ENCODE results near the gene CLCN5.

CLCN5 gene

DNA sequence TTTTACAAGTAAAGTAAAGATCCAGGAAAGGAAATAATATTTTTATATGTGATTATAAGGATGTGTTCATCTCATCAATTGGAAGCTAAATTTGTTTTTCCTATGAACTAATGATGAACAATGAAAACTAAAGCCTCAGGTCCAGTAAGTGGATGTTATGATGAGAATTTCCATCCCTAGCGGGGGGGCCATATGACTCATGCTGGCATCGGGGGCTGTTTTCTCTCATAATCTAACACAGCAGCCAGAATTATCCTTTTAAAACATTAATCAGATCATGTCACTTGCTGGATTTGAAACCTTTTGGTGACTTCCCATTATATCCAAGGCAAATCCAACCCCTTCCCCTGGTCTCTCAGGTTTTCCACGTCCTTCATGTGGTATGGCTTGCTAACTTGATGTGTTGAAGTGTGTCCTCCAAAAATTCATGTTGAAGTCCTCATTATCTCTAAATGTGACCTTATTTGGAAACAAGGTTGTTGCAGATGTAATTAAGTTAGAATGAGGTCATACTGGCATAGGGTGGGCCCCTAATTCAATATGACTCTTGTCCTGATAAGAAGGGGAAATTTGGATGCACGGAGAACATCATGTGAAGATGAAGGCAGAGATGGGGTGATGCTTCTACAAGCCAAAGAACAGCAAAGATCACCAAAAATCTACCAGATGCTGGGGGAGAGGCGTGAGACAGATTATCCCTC lies 181.6 kb downstream of the CLCN5 start:
- TF ChIP-seq, protein P1, sequence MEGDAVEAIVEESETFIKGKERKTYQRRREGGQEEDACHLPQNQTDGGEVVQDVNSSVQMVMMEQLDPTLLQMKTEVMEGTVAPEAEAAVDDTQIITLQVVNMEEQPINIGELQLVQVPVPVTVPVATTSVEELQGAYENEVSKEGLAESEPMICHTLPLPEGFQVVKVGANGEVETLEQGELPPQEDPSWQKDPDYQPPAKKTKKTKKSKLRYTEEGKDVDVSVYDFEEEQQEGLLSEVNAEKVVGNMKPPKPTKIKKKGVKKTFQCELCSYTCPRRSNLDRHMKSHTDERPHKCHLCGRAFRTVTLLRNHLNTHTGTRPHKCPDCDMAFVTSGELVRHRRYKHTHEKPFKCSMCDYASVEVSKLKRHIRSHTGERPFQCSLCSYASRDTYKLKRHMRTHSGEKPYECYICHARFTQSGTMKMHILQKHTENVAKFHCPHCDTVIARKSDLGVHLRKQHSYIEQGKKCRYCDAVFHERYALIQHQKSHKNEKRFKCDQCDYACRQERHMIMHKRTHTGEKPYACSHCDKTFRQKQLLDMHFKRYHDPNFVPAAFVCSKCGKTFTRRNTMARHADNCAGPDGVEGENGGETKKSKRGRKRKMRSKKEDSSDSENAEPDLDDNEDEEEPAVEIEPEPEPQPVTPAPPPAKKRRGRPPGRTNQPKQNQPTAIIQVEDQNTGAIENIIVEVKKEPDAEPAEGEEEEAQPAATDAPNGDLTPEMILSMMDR (IDR thresholded peaks at IDR 0.05; ENCODE audit: low read length, missing control alignments): no peak
- DNase-seq (ENCODE audit: low read depth): no peak
- no peak overlapping the region for H3K4me3 ChIP-seq (replicated peaks; ENCODE audit: low read depth, low read length)

DNA sequence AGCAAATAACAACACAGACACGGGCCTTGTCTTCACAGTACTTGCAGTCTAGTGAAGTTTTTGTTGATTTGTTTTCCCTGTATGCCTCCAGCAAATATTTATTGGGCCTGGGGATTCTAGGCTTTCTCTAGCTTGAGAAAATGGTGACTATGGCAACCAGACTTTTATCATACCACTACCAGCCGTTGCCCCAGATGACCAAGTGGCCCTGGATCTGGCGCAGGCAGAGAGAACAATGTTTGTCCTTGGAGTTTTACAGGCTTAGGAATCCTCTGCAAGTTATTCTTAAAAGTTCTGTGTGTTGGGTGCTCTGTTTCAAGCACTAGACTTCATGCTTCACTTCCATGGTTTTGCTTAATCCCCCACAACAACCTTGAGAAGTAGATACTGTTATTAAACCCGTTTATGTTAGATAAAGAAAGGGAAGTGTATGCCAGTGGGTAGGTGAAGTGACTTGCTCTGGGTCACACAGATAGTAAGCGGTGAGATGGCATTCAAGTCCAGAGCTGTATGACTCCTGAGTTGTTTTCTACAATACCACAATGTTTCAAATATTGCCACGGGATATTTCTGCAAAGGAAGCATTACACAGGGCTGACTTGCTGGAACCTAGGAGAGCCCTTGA lies 183.8 kb downstream of the CLCN5 start:
- DNase-seq (ENCODE audit: low read depth): no peak
- H3K4me3 ChIP-seq (replicated peaks; ENCODE audit: low read depth, low read length): no peak overlapping the region
- TF ChIP-seq, protein P1 (IDR thresholded peaks at IDR 0.05; ENCODE audit: low read length, missing control alignments): no peak

DNA sequence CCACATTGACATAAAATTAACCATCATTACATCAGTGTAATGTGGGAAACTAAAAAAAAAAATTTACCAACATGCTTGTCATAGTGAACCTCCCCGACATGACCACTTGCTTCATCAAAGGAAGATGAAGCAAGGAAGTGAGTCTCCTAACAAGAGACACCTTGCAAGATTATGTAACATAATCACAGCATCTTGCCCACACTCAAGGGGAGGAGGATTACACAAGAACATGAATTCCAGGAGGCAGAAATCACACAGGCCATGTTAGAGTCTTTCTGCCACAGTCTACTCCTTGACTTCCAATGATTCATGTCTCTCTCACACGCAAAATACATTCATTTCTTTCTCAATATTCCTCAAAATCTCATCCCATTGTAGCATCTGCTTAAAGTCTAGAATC lies 185.1 kb downstream of the CLCN5 start:
- TF ChIP-seq, protein P1 (IDR thresholded peaks at IDR 0.05; ENCODE audit: low read length, missing control alignments): no peak

DNA sequence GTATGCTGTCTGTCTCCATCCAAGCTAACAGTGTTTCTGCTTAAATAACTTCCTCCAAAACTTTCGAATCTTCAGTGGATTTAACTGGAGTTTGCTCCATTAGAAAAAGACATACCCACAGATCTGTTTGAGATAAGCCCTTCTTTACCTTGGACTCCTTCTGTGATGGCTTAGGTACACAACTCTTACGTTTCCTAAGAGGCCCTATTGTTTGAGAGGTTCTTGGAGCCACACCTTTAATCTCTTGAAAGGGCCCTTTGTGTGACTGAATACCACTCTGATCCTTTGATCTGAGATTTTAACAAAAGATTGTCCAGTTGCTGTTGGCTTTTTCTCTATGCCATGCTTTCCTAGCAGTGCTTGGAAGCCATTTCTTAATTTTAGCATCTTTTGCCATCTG lies 185.9 kb downstream of the CLCN5 start:
- TF ChIP-seq, protein P1 (IDR thresholded peaks at IDR 0.05; ENCODE audit: low read length, missing control alignments): no peak
- DNase-seq (ENCODE audit: low read depth): no peak
- H3K4me3 ChIP-seq (replicated peaks; ENCODE audit: low read depth, low read length): no peak overlapping the region

More for the DNA sequence above, 185.1 kb downstream of the CLCN5 start:
- no peak overlapping the region for H3K4me3 ChIP-seq (replicated peaks; ENCODE audit: low read depth, low read length)
- no peak for DNase-seq (ENCODE audit: low read depth)

DNA sequence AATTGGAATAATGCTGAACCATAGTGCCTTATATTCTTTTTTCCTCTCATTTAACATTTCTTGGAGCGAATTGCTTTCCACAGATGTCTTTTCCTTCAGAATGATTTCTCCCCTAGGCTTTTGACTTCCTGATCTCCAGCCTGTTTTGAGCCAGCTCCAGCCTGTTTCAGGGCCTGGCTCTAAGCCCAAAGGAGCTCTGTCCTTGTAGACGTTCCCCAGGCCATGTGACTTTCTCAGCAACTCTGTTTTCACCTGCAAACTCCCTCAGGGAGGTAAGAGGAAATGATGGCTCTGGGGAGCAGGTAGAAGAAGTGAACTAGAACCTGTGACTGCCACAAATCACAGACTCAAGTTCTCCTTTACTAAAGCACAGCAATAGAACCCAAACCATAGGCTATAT lies 189.3 kb downstream of the CLCN5 start:
- TF ChIP-seq, protein P1 (IDR thresholded peaks at IDR 0.05; ENCODE audit: low read length, missing control alignments): no peak
- no peak overlapping the region for H3K4me3 ChIP-seq (replicated peaks; ENCODE audit: low read depth, low read length)
- DNase-seq (ENCODE audit: low read depth): no peak

DNA sequence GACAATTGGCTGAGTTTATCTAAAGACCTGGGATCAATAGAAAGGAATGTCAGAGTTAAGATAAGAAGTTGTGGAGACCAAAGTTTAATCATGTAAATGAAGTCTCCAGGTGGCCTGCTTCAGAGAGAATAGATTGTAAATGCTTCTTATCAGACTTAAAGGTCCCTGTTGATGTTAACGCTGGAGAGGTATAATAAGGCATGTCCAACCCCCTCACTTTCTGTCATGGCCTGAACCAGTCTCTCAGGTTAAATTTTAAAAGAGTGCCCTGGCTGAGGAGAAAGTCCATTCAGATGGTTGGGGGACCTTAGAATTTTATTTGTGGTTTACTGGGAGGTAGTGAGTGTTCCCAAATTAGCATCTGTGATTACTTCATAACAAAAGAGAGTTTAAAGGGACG lies 191.7 kb downstream of the CLCN5 start:
- H3K4me3 ChIP-seq (replicated peaks; ENCODE audit: low read depth, low read length): no peak overlapping the region
- DNase-seq (ENCODE audit: low read depth): no peak
- TF ChIP-seq, protein P1 (IDR thresholded peaks at IDR 0.05; ENCODE audit: low read length, missing control alignments): no peak

DNA sequence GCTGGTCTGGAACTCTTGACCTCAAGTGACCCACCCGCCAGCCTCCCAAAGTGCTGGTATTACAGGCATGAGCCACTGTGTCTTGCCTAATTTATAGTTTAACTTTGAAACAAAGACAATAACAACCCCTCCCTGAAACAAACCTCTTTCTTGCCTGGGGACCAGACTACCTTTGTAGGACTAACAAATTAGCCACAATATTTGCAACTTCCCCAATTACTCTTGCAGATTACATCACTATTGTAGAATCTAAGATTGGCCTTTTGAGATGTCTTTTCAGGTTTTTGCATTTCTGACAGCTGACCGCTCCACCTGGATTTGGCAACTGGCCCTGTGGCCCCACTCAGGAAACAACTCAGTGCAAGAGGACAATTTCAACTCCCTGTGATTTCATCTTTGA lies 193.6 kb downstream of the CLCN5 start:
- no peak for DNase-seq (ENCODE audit: low read depth)
- TF ChIP-seq, protein P1 (IDR thresholded peaks at IDR 0.05; ENCODE audit: low read length, missing control alignments): no peak
- no peak overlapping the region for H3K4me3 ChIP-seq (replicated peaks; ENCODE audit: low read depth, low read length)
